VCaP (cell line): ENCODE measurements around the gene WNT5B.

Experiments
- H3K27ac ChIP-seq: fragments of 450-650 bp; 2 replicates; pipeline ENCODE4 v1.5.1; 2017
- CTCF ChIP-seq: fragments of 450-650 bp; conservative IDR thresholded peaks from 2 replicates; pipeline ENCODE4 v1.5.1; 2017; ENCODE audit warnings: mild to moderate bottlenecking, moderate library complexity

WNT5B gene

GRCh38 chr12:1642513-1642912 lies 13.5 kb downstream of the WNT5B start:
- no peak for TF ChIP-seq CTCF
- peak overlapping the region; percentile 31 for H3K27ac ChIP-seq

GRCh38 chr12:1643043-1643442 lies 14.0 kb downstream of the WNT5B start:
- TF ChIP-seq CTCF: no peak
- H3K27ac ChIP-seq: peak overlapping the region; percentile 31

DNA sequence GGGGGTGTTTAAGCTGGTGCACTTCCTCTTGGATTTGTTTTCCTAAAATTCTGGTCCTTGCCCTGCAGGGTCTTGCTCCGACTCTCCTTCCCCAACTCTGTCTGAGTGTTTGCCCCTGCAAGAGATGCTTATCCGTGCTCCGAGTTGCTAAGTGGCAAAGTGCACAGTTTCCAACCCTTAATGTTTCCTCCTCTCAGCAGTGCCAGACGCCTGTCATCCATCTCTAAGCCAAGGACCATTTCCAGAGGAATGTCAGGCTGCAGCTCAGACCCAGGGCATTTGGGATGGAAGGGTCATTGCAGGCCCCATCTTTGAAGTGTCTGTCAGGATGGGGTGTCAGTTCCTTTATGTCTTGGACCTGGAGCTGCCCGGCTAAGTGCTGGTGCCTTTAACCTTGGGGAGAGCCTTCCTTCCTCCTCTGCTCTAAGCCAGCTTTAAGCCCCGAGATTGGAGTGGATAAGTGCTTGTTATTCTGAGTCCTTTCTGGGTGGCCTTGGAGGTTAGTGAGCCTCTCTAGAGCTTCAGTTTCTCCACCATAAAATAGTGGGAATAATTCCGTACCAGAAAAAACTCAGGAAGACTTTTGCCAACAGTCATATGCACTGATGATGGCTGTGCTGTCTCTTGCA lies 15.0 kb downstream of the WNT5B start:
- H3K27ac ChIP-seq: no peak overlapping the region
- TF ChIP-seq CTCF: no peak

DNA sequence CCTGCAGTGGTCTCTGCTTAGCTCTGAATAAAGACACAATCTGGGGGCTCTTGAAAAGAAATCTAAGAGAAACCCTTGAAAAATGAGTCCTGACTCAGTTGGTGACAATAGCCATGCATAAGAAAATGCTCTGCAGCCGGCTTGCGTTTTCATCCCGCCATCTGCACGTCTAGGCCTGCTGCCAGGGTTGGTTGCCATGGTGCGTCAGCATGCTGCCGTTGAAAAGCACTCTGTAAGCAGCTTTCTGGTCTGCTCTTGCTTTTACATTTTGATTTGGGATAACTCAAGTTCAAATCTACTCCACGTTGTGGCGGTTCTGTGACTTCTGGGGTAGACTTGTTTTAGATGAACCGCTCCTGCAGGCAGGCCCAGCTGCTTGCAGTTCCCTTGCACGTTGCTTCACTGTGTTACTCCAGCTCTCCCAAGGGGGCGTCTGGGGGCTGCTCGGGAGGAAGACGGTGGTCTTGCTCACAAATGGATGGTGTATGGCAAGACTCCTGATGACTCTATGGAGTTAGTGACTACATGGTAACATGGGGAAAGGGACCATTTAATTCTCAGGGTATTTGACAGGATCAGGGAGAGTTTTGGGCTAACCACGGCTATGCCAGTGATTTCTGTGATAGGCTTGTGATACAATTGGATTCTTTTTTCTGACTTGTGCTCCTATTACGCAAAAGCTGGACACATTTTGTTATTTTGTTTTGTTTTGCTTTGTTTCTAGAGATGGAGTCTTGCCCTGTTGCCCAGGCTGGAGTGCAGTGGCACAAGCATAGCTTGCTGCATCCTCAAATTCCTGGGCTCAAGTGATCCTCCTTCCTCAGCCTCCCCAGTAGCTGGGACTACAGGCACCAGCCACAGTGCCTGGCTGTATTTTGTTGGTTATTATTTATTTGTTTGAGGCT lies 15.8 kb downstream of the WNT5B start:
- TF ChIP-seq CTCF: no peak

DNA sequence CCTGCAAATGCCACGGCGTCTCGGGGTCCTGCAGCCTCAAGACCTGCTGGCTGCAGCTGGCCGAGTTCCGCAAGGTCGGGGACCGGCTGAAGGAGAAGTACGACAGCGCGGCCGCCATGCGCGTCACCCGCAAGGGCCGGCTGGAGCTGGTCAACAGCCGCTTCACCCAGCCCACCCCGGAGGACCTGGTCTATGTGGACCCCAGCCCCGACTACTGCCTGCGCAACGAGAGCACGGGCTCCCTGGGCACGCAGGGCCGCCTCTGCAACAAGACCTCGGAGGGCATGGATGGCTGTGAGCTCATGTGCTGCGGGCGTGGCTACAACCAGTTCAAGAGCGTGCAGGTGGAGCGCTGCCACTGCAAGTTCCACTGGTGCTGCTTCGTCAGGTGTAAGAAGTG lies 16.8 kb downstream of the WNT5B start:
- H3K27ac ChIP-seq: no peak overlapping the region
- TF ChIP-seq CTCF: no peak

More for the DNA sequence above, 15.8 kb downstream of the WNT5B start:
- H3K27ac ChIP-seq: no peak overlapping the region

GRCh38 chr12:1646569-1647284 lies 17.7 kb downstream of the WNT5B start:
- no peak for TF ChIP-seq CTCF
- no peak overlapping the region for H3K27ac ChIP-seq

DNA sequence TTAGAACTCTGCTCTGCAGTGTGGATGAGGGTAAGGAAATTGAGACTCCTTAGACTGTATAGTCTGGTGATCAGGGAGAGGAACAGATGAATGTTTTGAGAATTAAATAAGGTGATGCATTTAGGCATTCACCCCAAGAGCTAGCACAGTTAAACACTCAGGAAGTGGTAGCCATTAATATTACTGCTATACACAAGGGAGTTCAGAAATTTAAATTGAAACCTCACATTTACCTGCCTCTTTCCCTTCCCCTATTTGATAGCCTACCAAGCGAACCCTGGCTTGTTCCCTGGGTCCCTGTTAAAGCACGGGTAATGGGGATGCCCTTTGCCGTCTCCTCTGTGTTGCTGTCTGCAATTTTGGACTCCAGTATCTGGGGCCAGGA lies 18.2 kb downstream of the WNT5B start:
- no peak overlapping the region for H3K27ac ChIP-seq

More for the DNA sequence above, 18.2 kb downstream of the WNT5B start:
- TF ChIP-seq CTCF: no peak
